ENCODE results near the gene IQCM.

- no peak for TF ChIP-seq CTCF (conservative IDR thresholded peaks at IDR 0.05; ENCODE audit: low read depth, low read length)
- no peak for TF ChIP-seq EZH2phosphoT487 (IDR thresholded peaks at IDR 0.05; ENCODE audit: borderline replicate concordance, low read length)
Measured at GRCh38 chr4:149755969-149756368, 59.7 kb downstream of the IQCM start.

Data from PC-3 (cell line).